AML-193 (cell line): Measurements from ENCODE around the gene TCFL5.
A peak's percentile ranks its signal among the peaks of the same experiment; 100 is the strongest.

Source experiments
- DNase-seq, 2 experiments: peaks; one replicate each; lab custom pipeline; 2025; lab: John Stamatoyannopoulos, UW

The TCFL5 gene

DNA sequence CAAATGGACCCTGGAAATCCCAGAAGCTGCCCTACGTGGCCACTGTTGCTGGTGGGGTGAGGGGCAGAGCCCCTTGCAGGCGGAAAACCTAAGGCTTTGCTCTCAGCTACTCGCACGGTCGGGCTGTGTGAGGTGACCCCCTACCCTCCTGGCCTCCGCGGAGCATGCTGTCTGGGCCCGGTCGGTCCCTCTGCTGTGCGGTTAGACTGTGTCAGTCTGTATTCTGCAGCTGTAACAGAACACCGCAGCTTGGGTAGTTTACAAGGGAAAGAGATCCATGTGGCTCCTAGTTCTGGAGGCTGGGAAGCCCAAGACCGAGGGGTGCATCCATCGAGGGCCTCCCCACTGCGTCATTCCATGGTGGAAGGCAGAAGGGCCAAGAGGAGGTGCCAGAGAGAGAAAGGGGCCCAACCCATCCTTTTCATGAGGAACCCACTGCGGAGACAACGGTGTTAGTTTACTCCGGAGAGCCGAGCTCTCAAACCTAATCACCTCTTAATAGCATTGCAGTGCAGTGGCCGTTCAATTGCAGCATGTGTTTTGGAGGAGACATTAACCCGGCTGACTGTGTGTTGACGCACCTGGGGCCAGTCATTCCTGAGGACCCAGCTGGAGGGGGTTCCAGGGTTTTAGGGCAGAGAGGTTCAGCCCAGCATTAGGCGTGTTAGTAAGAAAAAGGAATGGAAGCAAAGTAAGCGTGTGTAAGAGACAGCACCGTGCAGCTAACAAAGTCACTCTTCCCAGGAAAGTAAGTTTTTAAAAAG, 26.5 kb downstream of the TCFL5 start:
- DNase-seq, result no peak

DNA sequence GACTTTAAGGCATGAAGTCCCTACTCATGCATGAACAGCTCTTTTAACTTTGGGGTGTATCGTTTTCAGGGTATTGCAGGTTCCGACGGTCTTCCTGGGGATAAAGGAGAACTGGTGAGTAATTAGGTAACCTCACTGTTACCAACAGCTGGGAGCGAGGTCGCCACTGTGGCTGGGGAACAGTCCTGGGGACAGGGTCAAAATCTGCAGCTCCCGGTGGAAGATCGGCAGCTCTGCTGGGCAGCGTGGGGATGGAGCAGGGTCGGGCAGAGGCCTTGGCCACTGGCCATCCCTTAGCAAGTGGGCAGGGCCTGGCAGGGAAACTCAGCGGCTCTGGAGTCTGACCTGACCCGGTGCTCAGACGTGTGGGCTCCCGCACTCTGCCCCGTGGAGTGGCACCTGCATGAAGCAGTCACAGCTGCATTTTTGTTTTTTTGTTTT, 28.7 kb downstream of the TCFL5 start:
- no peak for DNase-seq

DNA sequence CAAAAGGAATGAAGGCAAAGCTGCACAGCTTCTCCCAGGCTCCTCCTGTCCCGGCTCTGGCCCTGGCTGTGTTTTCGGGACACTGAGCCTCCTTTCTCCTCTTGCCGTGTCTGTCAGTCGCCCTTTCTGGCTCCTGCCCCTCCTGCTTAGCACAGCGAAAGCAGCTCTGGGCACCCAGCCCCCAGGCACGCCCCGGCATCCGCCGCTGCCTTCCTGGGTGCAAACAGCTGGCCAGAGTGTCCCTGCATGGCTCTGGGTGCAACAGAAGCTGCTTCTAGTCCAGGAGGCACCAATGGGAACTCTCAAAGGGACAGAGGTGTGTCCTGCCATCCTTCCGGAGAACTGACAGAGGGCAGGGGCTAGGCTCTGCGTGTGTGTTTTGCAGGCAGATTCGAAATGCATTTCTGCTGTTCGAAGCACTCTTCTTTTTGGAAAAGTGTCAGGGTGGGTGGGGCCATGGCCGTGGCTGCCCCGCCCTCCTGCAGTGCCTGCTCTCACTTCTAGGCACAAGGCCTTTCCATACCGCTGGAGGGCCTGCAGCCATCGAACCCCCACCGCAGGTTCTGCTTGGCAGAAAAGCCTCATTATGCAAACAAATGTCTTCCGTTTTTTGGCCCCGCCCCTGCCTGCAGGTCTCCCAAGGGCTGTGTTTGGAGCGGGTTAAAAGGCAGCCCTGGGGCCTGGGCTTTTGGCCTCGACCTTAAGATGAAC, 29.3 kb downstream of the TCFL5 start:
- no peak for DNase-seq

DNA sequence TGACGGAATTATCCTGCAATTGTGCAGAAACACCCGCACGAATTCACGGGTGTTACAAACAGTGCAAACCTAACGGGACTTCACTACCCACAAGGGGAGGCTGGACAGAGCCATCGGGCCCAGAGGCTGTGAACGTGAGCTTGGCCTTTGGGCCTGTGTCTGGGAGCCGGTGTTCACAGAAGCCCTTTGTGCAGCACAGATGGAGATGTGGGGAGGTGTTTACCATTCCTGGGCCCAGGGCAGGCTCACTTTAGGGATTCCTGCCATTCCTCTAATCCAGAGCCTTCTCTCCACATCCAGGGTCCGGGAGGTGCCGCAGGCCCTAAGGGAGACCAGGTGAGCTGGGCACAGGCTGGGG, 29.8 kb downstream of the TCFL5 start:
- DNase-seq, result no peak

DNA sequence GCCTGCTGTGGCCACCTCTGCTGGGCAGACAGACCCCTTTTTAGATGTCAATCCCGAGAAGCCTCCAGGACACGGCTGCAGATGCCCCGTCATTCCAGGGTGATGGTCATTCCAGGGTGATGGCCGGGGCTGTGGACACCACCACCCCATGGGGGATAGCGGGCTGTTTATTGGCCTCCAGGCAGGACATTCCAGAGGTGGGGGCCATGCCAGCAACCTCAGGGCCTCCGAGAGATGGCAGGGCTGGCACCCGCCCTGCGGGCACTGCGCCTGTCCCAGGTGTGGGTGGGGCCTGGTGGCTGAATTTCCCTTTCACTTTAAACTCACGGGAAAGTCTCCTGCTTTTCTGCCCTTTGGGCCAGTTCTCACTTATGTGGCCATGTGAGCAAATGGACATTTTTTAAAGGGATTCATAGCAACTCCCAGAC, 30.2 kb downstream of the TCFL5 start:
- DNase-seq, result no peak

DNA sequence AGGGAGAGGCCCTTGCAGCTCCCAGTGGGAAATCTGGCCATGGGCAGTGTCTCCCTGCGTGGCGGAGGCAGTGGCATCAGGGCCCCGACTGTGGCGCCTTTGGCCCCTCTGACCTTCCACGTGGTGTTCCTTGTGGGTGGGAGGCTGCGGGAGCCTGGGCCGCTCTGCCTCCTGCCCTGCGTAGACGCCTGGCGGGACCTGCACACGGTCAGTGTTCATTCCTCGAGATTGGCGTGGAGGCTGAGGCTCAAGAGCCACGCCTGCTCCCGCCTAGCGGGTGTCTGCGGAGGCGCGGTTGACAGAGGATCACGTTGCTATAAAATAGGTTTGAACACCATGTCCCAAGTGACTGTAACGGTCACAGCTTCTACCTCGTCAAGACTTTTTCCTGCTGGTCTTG, 30.8 kb downstream of the TCFL5 start:
- DNase-seq, result no peak

DNA sequence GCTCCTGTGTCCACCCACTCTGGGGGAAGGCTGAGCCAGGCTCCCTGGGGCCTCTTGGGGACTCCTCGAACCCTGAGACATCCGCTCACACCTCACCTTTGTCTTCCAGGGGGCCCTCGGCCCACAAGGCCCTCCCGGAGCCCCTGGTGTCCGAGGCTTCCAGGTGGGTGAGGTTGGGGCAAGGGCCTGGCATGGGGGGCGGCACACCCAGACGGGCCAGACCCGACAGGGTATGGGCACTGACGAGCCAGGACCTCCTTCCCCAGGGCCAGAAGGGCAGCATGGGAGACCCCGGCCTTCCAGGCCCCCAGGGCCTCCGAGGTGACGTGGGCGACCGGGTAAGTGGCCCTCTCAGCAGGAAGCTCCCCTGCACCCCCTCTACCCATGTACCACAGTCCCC, 31.4 kb downstream of the TCFL5 start:
- no peak for DNase-seq

DNA sequence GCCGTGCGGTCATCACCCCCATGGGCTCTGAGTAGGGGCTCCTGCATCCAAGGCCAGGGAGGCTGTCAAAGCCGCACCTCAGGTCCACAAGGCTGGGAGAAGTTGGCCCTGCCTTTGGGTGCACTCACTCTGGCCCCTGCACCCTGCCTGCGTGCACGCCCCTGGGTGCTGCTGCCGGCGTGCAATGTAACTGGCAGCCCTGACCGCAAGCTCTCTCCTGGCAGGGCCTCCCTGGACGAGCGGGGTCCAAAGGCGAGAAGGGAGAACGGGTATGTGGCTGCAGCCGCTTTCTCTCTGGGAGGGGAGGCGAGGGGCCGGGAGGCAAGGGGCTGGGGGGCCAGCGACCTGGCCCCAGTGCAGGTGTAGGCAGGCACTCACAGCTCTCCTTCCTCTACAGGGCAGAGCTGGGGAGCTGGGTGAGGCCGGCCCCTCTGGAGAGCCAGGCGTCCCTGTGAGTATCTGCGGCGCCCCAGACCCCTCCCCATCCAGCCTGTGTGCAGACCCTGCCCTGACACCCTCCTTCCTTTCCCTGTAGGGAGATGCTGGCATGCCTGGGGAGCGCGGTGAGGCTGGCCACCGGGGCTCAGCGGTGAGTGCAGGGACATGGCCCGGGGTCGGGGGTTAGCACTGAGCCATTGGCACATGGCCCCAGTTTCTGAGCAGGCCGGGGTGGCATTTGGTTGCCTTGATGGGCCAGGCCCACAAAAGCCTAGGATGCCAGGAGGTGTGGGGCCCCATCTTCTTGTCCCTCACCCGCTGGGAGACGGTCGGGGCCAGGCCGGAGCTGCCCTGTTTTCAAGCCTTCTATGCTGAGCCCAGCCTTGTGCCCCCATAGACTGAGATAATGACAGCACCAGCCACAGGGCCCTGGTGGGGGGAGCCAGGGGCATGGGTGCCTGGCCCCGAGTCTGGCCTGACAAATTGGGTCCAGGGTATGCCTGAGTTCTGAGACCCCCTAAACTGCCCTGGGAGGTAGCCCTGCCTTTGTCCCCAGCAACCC, 32.1 kb downstream of the TCFL5 start:
- no peak for DNase-seq

DNA sequence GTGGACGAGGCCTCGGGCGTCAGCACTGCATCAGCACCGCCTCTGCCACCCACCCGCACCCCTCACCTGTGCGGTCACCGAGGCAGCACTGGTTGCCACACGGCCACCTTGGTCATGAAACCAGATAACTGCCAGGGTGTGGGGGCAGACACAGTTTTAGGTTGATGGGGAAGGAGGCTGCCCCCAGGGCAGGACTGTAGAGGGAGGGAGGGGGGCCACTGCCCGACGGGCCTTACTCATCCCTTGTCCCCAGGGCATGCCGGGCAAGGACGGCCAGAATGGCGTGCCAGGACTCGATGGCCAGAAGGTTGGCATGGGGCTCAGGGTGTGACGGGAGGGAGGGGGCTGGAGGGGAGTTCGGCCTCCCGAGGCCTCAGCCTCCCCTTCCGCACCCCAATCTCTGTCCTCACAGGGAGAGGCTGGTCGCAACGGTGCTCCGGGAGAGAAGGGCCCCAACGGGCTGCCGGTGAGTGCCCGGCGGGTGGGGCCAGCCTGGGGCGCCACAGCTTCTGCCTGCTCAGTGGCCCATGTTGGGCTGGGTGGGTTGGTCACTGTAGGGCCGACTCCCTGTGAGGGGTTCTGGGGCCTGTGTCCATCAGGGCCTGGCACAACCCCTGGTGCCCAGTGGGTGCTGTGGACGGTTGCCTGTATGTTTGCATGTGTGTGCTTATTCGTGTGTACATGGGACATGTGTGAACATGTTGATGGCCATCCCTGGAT, 33.0 kb downstream of the TCFL5 start:
- DNase-seq, result no peak

DNA sequence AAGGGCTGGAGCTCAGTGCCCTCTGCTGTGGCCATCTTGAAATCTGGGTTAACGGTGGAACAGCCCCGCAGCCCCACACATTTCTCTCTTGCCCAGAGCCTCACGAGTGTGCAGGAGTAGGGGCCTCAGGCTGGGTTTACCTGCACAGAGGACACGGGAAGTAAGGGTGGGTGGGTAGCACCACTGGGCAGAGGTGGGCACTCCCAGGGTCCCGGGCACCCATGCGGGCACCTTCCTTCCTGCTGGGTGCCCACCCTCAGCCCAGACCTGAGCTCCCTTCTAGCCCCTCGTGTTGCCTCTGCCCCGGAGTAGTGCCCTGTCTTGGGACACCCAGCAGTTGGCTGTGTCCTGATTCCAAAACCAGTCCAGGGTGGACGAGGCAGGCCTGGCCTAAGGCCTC, 33.6 kb downstream of the TCFL5 start:
- DNase-seq, result no peak

DNA sequence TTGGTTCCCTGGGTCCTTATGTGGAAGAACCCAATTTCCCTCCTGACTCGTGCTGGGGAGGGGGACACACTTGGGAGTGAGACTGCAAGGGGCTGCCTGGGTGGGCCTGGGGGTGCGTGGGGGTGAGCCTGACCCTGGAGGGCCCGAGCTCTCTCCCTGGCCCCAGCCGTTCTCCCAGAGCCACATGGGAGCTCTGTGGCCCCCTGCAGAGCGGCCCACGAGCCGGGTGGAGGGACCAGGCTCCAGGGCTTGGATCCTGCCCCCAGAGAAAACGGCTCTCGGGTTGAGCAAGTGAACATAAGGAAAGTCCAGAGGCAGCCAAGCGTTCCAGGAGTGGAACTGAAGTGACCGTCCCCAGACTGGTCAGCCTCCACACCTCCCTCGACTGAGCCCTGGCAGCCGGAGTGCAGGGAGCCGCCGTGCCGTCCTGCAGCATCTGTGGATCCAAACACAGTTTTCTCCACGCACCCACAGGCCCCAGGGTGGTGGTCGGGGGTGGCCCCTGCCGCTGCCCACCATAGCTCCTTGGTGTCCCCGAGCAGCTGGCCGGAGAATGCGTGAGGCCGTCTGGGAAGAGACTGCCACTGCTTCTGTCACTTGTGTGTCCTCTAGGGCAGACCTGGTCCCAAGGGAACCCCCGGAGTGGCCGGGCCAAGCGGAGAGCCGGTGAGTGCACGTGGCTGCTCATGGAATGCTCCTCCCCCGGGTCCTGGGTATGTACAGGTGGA, 34.1 kb downstream of the TCFL5 start:
- DNase-seq, result no peak

DNA sequence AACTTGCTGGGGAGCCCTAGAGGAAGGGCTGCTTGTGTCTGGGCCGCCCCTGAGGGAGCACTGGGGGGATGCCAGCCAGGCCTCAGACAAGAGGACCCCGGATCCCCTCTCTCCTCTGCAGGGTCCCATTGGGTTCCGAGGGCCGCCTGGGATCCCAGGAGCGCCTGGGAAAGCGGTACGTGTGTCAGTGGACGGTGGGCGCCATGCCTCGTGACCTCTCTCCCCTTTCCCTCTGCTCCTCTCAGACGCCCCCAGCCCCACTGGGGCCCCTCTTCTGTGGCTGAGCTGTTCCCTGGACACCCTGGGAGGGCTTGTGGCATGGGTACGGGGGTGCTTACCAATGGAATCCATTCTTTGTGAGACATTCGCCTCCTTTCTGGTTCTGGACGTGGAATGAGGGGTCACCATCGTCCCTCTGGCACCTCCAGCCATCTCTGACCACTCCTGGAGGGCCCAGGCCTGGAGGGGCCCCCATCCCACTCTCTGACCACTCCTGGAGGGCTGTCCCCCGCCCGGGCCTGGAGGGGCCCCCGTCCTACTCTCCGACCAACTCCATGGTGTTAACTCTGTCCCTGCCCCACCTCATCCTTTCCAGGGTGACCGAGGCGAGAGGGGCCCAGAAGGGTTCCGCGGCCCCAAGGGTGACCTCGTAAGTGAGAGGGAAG, 34.8 kb downstream of the TCFL5 start:
- DNase-seq, result no peak

DNA sequence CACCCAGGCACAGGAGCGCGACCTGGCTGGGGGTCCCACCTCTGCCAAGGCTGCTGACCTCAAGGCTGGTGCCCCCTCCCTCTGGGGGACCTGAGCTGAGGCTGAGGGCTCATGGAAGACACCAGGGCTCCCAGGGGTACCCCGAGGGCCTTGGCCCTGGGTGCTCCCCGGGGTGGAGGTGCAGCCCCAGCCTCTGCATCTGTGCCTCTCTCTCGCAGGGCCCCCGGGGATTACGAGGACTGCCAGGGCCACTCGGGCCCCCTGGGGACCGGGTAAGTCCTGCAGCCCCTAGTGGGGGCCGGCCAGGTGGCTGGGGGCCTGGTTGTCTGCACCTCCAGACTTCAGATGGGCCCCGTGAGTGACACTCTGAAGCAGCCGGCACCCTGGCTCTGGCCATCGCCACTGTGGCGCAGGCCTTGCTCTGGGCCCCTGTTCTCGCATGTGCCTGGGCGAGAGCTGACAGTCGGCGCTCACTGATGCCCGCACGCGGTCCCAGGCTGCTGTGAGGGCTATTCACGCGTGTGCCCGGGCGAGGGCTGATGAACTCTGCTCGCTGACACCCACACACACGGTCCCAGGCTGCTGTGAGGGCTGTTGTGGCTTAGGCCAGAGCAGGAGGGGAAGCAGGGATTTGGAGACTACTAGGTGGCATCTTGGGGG, 35.5 kb downstream of the TCFL5 start:
- DNase-seq, result no peak

DNA sequence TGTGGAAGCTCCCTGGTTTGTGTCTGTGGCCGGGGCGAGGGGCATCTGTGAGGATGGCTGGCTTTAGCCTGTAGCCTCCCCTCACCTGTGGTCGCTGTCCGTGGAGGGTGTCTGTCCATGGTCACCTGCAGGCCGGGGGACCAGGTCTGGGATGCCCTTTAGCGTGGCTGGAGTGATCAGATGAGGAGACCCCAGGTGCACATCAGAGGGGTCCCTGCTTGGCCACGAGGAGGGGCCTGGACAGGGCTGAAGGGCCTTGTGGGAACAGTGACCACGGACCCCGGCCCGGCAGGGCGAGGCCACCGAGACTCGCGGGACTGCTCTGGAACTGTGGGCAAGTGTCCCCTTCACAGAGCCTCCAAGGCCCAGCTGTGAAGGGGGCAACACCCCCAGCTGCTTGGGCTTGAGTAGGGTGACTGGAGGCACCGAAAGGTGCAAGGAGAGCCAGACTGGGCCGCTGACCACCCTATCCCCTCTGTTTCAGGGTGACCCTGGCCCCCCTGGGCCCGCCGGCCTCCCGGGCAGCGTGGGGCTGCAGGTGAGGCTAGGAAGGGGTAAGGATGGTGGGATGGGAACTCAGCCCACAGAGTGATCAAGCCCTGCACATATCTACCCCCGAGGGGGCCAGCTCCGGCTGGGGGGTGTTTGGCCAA, 36.2 kb downstream of the TCFL5 start:
- DNase-seq, result no peak

DNA sequence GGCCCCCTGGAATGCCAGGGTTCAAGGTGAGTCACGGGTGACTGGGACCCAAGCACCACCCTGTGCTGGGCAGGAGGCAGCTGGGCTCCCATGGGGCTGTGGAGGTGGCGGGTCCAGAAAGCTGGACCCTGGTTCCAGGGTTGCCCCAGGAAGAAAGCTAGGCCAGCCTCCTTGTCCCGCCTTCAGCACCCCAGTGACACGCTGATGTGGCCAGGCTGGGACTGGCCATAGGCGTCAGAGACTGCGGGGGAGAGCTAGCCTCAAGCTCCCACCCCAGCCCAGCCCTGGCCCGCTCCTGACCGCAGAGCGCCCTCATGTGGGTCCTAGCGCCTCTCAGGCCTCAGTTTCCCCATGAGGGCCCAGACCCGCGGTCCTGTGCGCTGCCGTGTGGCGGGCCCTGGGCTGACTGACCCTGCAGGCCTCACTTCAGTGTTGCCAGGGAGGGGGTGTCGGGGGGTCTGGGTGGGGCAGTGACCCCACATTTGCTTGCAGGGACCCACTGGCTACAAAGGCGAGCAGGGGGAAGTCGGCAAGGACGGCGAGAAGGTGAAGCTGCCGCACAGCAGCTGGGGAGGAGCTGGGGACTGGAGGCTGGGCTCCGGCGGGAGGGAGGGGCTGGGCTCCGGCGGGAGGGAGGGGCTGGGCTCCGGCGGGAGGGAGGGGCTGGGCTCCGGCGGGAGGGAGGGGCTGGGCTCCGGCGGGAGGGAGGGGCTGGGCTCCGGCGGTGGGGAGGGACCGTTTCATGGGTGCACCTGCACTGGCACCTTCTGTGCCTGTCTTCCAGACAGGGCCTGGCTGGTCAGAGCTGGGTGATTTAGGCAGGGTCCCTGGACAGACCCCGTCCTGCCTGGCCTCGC, 36.9 kb downstream of the TCFL5 start:
- DNase-seq, result peak; percentile 32 to 41

DNA sequence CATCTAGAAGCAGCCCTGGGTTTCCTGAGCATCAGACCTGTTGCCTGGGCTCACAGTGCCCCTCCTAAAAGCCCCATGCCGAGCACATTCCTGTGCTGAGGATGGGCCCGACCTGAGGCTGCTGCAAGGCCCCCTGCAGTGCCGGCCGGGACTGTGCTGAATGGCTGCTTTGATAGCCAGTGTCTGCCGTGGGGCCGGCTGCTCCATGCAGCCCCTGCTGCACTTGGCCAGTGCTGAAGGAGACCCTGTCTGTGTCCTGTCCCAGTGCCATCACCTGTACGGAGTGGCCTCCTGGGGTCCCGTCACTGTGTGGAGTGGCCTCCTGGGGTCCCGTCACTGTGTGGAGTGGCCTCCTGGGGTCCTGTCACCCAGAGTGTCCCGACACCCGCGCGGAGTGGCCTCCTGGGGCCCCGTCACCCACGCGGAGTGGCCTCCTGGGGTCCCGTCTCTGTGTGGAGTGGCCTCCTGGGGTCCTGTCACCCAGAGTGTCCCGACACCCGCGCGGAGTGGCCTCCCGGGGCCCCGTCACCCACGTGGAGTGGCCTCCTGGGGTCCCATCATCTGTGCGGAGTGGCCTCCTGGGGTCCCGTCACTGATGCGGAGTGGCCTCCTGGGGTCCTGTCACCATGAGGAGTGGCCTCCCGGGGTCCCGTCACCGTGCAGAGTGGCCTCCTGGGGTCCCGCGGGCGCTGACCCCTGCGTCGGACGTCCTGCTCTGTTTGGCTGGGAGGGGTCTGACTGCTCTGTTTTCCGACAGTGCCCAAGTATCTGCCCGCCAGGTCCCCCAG, 37.7 kb downstream of the TCFL5 start:
- no peak for DNase-seq

DNA sequence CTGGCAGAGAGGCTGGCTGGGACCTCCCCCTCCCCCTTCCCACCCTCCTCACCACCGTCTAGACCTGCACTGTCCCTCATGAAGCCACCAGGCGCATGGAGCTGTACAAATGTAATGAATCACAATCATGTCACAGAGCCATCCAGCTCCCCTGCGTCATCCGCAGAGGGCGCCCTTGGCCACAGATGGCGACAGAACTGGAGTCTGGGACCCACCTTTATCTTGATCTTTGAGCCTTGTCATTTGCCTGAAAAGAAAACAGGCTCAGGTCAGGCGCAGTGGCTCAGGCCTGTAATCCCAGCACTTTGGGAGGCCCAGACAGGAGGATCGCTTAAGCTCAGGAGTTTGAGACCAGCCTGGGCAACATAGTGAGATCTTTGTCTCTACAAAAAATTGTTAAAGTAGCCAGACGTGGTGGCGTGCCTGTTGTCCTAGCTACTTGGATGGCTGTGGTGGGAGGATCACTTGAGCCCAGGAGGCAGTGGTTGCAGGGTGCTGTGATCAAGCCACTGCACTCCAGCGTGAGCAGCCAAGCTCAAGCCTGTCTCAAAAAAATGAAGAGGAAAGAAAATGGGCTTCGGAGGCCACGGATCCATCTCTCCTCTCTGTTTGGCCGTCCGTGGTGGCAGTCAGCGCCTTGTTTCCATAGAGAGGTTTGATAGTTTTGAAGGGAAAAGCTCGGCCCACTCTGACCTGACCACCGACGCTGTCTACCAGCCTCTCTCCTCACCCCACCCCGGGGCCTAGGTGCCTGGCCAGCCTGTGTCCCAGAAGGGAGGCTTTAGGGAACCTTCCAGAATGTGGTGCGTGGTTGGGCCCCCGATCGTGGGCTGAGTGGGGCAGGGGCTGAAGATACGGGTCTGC, 38.6 kb downstream of the TCFL5 start:
- DNase-seq, result peak; percentile 43 to 49
